Rectal smooth muscle tissue (tissue), 1 donor: ENCODE data around the gene DMD.

ENCODE experiments used
- H3K27ac ChIP-seq: one replicate; pipeline ENCODE4 v1.7.0; 2013; ENCODE audit warnings: low read depth, low read length, inconsistent platforms
- H3K27me3 ChIP-seq: one replicate; pipeline ENCODE4 v1.7.0; 2013; ENCODE audit warnings: low read length; ENCODE audit not compliant: control insufficient read depth, insufficient read depth
- H3K36me3 ChIP-seq: one replicate; pipeline ENCODE4 v1.7.0; 2013; ENCODE audit warnings: low read length; ENCODE audit not compliant: control insufficient read depth, insufficient read depth
- H3K4me1 ChIP-seq: one replicate; pipeline ENCODE4 v1.7.0; 2013; ENCODE audit warnings: low read length; ENCODE audit not compliant: control insufficient read depth, insufficient read depth
- H3K4me3 ChIP-seq: one replicate; pipeline ENCODE4 v1.7.0; 2013; ENCODE audit warnings: low read length
- H3K9ac ChIP-seq: one replicate; pipeline ENCODE4 v1.7.0; 2013; ENCODE audit warnings: low read length

DMD gene

GRCh38 chrX:31570658-31571057 is 1640.7 kb downstream of the DMD start:
- Histone ChIP-seq H3K36me3 (no peaks in the 10 kb centered on the region), H3K27ac (no peak overlapping the region), H3K4me3 (no peak overlapping the region), H3K4me1 (no peaks in the 10 kb centered on the region), H3K9ac (no peak overlapping the region), H3K27me3 (no peaks in the 10 kb centered on the region)

DNA sequence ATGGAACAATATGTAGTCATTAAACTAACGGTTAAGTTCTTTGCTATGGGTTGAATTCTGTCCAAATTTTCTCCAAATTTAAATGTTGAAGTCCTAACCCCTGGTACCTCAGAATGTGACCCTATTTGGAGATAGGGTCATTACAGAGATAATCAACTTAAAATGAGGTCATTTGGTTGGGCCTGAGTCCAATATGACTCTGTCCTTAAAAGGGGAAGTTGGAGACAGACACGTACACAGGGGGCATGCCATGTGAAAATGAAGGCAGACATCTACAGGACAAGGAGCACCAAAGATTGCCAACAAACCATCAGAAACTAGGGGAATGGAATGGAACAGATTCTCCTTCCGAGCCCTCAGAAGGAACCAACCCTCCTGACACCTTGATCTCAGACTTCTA is 1647.6 kb downstream of the DMD start:
- no peaks in the 10 kb centered on the region for H3K4me1 ChIP-seq
- no peaks in the 10 kb centered on the region for H3K27me3 ChIP-seq
- no peak overlapping the region for H3K9ac ChIP-seq
- H3K36me3 ChIP-seq: no peaks in the 10 kb centered on the region
- no peak overlapping the region for H3K27ac ChIP-seq
- H3K4me3 ChIP-seq: no peak overlapping the region

DNA sequence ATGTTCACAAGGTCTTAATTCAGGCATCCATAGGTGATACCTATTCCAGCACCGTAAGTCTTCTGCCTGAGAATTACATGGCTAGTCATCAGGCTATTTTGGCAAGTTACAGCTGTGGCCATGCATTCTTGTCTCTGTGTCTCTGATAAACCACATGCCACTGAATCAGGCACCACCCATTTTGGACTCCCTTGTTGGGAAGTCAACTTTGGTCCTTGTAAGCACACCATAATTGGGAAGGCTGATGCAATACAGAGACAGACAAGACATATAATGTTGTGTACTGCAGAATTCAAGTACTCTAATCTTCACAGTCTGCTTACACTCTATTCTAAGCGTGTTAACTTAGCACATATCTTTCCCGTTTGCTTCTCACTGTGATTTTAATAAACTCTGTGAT is 1655.8 kb downstream of the DMD start:
- Histone ChIP-seq H3K9ac (no peak overlapping the region), H3K27ac (no peak overlapping the region), H3K36me3 (no peaks in the 10 kb centered on the region), H3K4me1 (no peaks in the 10 kb centered on the region), H3K27me3 (no peaks in the 10 kb centered on the region), H3K4me3 (no peak overlapping the region)

DNA sequence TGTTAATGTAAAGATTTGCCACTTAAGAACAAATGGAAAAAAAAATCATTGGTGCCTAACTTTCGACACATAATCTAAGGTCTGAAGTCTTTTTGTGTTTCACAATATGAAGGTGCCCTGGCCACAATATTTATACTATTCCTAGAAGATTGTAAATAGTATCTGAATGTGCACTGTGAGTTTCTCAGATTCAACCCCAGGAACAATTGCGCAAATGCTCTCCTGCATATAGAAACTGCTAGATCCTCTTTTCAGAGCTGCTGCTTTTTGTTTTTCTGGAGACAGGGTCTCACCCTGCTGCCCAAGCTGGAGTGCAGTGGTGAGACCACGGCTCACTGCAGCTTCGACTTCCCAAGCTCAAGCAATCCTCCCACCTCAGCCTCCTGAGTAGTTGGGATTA is 1659.4 kb downstream of the DMD start:
- Histone ChIP-seq H3K4me1 (no peaks in the 10 kb centered on the region), H3K4me3 (no peak overlapping the region), H3K27me3 (no peaks in the 10 kb centered on the region), H3K27ac (no peak overlapping the region), H3K9ac (no peak overlapping the region), H3K36me3 (no peaks in the 10 kb centered on the region)

DNA sequence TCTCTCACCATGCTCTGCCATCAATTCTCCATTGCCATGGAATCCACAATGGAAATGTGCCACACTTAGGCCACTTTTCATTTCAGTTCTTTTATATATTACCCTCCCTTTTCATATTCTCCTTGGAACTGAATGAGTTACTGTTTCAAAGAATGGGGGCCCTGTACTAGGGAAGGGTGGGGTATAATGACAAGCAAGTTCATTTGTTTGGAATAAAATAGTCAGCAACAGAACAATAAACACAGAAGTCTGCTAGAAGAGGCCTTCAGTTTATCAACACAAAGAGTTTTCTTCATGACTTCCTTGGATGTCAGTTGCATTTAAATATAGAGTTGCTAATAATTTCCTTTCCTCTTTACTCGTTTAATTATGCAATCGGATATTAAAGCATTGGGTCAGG is 1661.2 kb downstream of the DMD start:
- Histone ChIP-seq H3K27ac (no peak overlapping the region), H3K9ac (no peak overlapping the region), H3K27me3 (no peaks in the 10 kb centered on the region), H3K4me3 (no peak overlapping the region), H3K36me3 (no peaks in the 10 kb centered on the region), H3K4me1 (no peaks in the 10 kb centered on the region)

GRCh38 chrX:31547816-31548215 is 1663.5 kb downstream of the DMD start:
- Histone ChIP-seq H3K27me3 (no peaks in the 10 kb centered on the region), H3K4me1 (no peaks in the 10 kb centered on the region), H3K27ac (no peak overlapping the region)

GRCh38 chrX:31547416-31547815 is 1663.9 kb downstream of the DMD start:
- no peaks in the 10 kb centered on the region for H3K27me3 ChIP-seq
- H3K4me3 ChIP-seq: no peak overlapping the region
- H3K27ac ChIP-seq: no peak overlapping the region
- no peak overlapping the region for H3K9ac ChIP-seq
- H3K36me3 ChIP-seq: no peaks in the 10 kb centered on the region
- no peaks in the 10 kb centered on the region for H3K4me1 ChIP-seq

More at GRCh38 chrX:31547816-31548215, 1663.5 kb downstream of the DMD start:
- no peak overlapping the region for H3K4me3 ChIP-seq
- no peak overlapping the region for H3K9ac ChIP-seq
- H3K36me3 ChIP-seq: no peaks in the 10 kb centered on the region

GRCh38 chrX:31546126-31546525 is 1665.2 kb downstream of the DMD start:
- Histone ChIP-seq H3K27ac (no peak overlapping the region), H3K27me3 (no peaks in the 10 kb centered on the region), H3K4me1 (no peaks in the 10 kb centered on the region), H3K4me3 (no peak overlapping the region), H3K9ac (no peak overlapping the region), H3K36me3 (no peaks in the 10 kb centered on the region)

GRCh38 chrX:31545726-31546125 is 1665.6 kb downstream of the DMD start:
- no peaks in the 10 kb centered on the region for H3K36me3 ChIP-seq
- H3K27ac ChIP-seq: no peak overlapping the region
- H3K27me3 ChIP-seq: no peaks in the 10 kb centered on the region
- no peak overlapping the region for H3K9ac ChIP-seq
- H3K4me1 ChIP-seq: no peaks in the 10 kb centered on the region
- H3K4me3 ChIP-seq: no peak overlapping the region

DNA sequence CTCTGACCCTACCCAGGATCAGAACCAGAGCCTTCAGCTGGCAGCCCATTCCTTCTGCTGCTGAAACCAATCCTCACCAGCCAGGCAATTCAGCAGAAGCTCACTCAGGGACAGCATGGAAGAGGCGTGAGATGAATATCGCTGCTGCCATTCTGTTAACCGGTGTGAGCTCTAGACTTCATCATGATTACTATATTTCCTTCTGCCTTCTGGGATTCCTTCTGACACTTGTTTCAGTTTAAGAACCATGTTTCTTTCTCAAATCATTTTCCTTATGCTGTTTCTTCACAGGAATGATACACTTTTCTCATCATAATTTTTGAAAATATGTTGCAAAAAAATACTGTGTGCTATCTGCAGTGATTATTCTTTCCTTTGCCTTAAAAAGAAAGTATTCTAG is 1666.2 kb downstream of the DMD start:
- H3K27ac ChIP-seq: no peak overlapping the region
- no peaks in the 10 kb centered on the region for H3K36me3 ChIP-seq
- H3K4me1 ChIP-seq: no peaks in the 10 kb centered on the region
- H3K27me3 ChIP-seq: no peaks in the 10 kb centered on the region
- H3K4me3 ChIP-seq: no peak overlapping the region
- no peak overlapping the region for H3K9ac ChIP-seq

GRCh38 chrX:31543634-31544033 is 1667.7 kb downstream of the DMD start:
- no peak overlapping the region for H3K9ac ChIP-seq

GRCh38 chrX:31542566-31542965 is 1668.8 kb downstream of the DMD start:
- Histone ChIP-seq H3K27me3 (no peaks in the 10 kb centered on the region), H3K4me3 (no peak overlapping the region), H3K4me1 (no peaks in the 10 kb centered on the region), H3K36me3 (no peaks in the 10 kb centered on the region), H3K9ac (no peak overlapping the region), H3K27ac (no peak overlapping the region)

More at GRCh38 chrX:31543634-31544033, 1667.7 kb downstream of the DMD start:
- Histone ChIP-seq H3K4me1 (no peaks in the 10 kb centered on the region), H3K36me3 (no peaks in the 10 kb centered on the region), H3K27me3 (no peaks in the 10 kb centered on the region), H3K4me3 (no peak overlapping the region), H3K27ac (no peak overlapping the region)

DNA sequence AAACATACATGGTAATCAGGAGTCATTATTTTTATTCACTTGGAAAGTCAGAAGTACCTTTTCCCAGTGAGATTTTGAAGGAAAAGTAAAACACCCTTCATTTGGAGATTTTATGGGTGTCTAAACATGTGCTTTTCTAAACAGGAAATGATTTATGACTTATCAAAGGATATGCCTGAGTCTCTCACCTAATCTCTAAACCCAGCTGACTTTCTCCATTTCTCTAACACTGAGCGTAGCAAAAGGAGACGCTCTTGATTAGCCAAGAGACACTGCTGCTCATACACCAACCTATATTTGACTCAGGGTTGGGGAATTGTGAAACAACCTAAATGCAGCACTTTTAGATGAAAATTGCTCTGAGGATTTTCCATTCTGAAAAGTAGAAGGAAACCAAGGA is 1671.0 kb downstream of the DMD start:
- H3K9ac ChIP-seq: no peak overlapping the region
- H3K4me1 ChIP-seq: no peaks in the 10 kb centered on the region
- no peak overlapping the region for H3K27ac ChIP-seq
- H3K27me3 ChIP-seq: no peaks in the 10 kb centered on the region
- H3K4me3 ChIP-seq: no peak overlapping the region
- no peaks in the 10 kb centered on the region for H3K36me3 ChIP-seq
